Measurements from ENCODE around the gene RAI14. TPM values are rescaled to one million over a fixed set of nuclear protein-coding genes. Genes with fewer than 3 reads are reported as not detected.

Gene RAI14
- total and polyA plus RNA-seq, 7 experiments from 2014 or later, result 0.32 to 0.98 (median 0.89) TPM; not detected in 4

DNA sequence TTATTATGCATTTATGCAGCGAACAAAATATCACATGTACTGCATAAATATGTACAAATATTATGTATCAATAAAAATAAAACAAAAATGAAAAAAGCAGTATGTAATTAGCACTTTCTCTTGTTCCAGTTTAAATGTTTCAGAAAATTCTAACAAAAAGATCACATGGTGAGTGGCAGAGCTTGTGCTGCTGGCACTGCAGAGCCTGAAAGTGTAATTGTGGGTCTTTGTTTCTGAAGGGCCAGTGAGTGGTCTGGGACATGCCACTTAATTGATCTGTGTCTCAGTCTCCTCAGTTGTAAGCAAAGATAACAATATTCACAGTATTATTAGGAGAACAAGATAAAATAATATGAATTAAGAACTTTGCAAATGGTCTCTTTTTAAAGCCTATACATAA, 39.5 kb upstream of the RAI14 start:
- Mint-ChIP-seq H3K36me3 (peaks cover 0 to 4% (median 0%) of the 10 kb centered on the region in 5 donors), H3K27ac (no peak overlapping the region), H3K4me3 (no peak overlapping the region), H3K27me3 (peaks cover 0 to 27% (median 15%) of the 10 kb centered on the region in 5 donors), H3K4me1 (no peaks in the 10 kb centered on the region), H3K9me3 (peaks cover 0 to 3% (median 0%) of the 10 kb centered on the region in 11 donors)
- H3K4me3 ChIP-seq (ENCODE audit: low read length), result no peak overlapping the region
- intact Hi-C loops (cut with micrococcal nuclease), result no loop called here
- no peak for ATAC-seq
- no peaks in the 10 kb centered on the region for H3K27me3 ChIP-seq (ENCODE audit: control insufficient read depth in 2 of 2, insufficient read depth in 2 of 2, low read length in 2 of 2)
- no peaks in the 10 kb centered on the region for H3K36me3 ChIP-seq (ENCODE audit: control insufficient read depth in 2 of 3, insufficient read depth in 3 of 3, low read length in 3 of 3)
- H3K9me3 ChIP-seq (ENCODE audit: control insufficient read depth in 2 of 3, low read length in 3 of 3), result no peaks in the 10 kb centered on the region
- no peaks in the 10 kb centered on the region for H3K4me1 ChIP-seq (ENCODE audit: control insufficient read depth in 2 of 2, insufficient read depth in 2 of 2, low read length in 2 of 2)
- POLR2A ChIA-PET, result no interaction called here
- CTCF ChIA-PET, result interaction anchor here (0.7 kb wide), 1 partner anchor 8 kb away, joined by 4 read pairs; no protein-coding TSS in a partner anchor
- H3K27ac ChIP-seq (ENCODE audit: low read depth, low read length), result no peak overlapping the region
- no peak for DNase-seq

GRCh38 chr5:34618371-34619065, 37.6 kb upstream of the RAI14 start:
- Histone ChIP-seq H3K27me3 (ENCODE audit: control insufficient read depth in 2 of 2, insufficient read depth in 2 of 2, low read length in 2 of 2) (no peaks in the 10 kb centered on the region), H3K4me3 (ENCODE audit: low read length) (no peak overlapping the region), H3K36me3 (ENCODE audit: control insufficient read depth in 2 of 3, insufficient read depth in 3 of 3, low read length in 3 of 3) (no peaks in the 10 kb centered on the region), H3K27ac (ENCODE audit: low read depth, low read length) (no peak overlapping the region), H3K4me1 (ENCODE audit: control insufficient read depth in 2 of 2, insufficient read depth in 2 of 2, low read length in 2 of 2) (no peaks in the 10 kb centered on the region), H3K9me3 (ENCODE audit: control insufficient read depth in 2 of 3, low read length in 3 of 3) (no peaks in the 10 kb centered on the region)
- Mint-ChIP-seq H3K4me1 (no peaks in the 10 kb centered on the region), H3K9me3 (peaks cover 0 to 4% (median 0%) of the 10 kb centered on the region in 11 donors), H3K36me3 (peaks cover 0 to 4% (median 0%) of the 10 kb centered on the region in 5 donors), H3K4me3 (no peak overlapping the region), H3K27ac (no peak overlapping the region), H3K27me3 (peaks cover 0 to 28% (median 18%) of the 10 kb centered on the region in 5 donors)
- DNase-seq (no peak), ATAC-seq (no peak)
- CTCF ChIA-PET, result no interaction called here
- intact Hi-C loops (cut with micrococcal nuclease), result no loop called here
- POLR2A ChIA-PET, result no interaction called here

- intact Hi-C loops (cut with micrococcal nuclease), result no loop called here
- H3K4me1 Mint-ChIP-seq, result no peaks in the 10 kb centered on the region
- peaks cover 0 to 4% (median 0%) of the 10 kb centered on the region in 5 donors for H3K36me3 Mint-ChIP-seq
- no peak overlapping the region for H3K27ac Mint-ChIP-seq
- no peaks in the 10 kb centered on the region for H3K36me3 ChIP-seq (ENCODE audit: control insufficient read depth in 2 of 3, insufficient read depth in 3 of 3, low read length in 3 of 3)
- DNase-seq, result no peak
- ChIA-PET POLR2A (no interaction called here), CTCF (no interaction called here)
- no peak overlapping the region for H3K4me3 Mint-ChIP-seq
- H3K27me3 ChIP-seq (ENCODE audit: control insufficient read depth in 2 of 2, insufficient read depth in 2 of 2, low read length in 2 of 2), result no peaks in the 10 kb centered on the region
- no peak overlapping the region for H3K27ac ChIP-seq (ENCODE audit: low read depth, low read length)
- no peaks in the 10 kb centered on the region for H3K4me1 ChIP-seq (ENCODE audit: control insufficient read depth in 2 of 2, insufficient read depth in 2 of 2, low read length in 2 of 2)
- H3K9me3 Mint-ChIP-seq, result peaks cover 0 to 4% (median 0%) of the 10 kb centered on the region in 11 donors
- no peak for ATAC-seq
- H3K4me3 ChIP-seq (ENCODE audit: low read length), result no peak overlapping the region
- H3K9me3 ChIP-seq (ENCODE audit: control insufficient read depth in 2 of 3, low read length in 3 of 3), result no peaks in the 10 kb centered on the region
- H3K27me3 Mint-ChIP-seq, result peaks cover 0 to 28% (median 20%) of the 10 kb centered on the region in 5 donors
Measured at GRCh38 chr5:34620185-34620584, 35.9 kb upstream of the RAI14 start.

DNA sequence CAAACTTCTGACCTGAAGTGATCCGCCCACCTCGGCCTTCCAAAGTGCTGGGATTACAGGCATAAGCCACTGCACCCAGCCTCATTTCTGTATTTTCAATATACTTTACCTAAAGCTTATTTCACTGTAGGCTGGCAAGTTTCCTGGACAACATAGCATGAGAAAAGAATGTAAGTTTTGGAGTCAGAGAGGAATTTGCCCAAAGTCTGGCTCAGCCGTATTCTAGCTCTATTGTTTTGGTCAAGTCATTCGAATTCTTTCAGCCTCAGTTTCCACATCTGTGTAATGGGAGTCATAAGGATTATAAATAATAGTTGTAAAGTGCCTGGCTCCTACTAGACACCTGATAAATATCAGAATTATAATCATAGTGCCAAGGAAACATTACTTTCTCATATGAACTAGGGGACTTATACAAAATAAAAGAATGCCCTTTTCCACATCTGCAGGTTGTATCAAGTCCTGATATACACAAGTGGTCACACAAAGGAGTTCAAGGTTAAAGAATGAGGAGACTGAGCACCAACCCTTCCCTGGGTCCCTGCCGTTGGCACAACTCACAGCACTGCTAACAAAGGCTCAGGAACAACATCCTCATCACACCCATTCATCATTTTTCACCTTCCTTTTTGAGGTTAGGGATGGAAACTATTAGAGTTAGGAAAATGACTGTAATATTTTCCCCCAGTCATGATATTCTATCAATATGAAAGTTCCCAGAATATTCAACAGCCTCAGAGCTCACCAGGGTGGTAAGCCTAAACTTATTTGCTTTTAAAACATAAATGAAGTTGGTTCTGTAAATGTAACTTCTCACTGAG, 34.6 kb upstream of the RAI14 start:
- ChIA-PET POLR2A (no interaction called here), CTCF (no interaction called here)
- Histone ChIP-seq H3K4me1 (ENCODE audit: control insufficient read depth in 2 of 2, insufficient read depth in 2 of 2, low read length in 2 of 2) (no peaks in the 10 kb centered on the region), H3K27me3 (ENCODE audit: control insufficient read depth in 2 of 2, insufficient read depth in 2 of 2, low read length in 2 of 2) (no peaks in the 10 kb centered on the region), H3K36me3 (ENCODE audit: control insufficient read depth in 2 of 3, insufficient read depth in 3 of 3, low read length in 3 of 3) (no peaks in the 10 kb centered on the region), H3K27ac (ENCODE audit: low read depth, low read length) (no peak overlapping the region), H3K4me3 (ENCODE audit: low read length) (no peak overlapping the region), H3K9me3 (ENCODE audit: control insufficient read depth in 2 of 3, low read length in 3 of 3) (no peaks in the 10 kb centered on the region)
- no peak overlapping the region for H3K4me3 Mint-ChIP-seq
- DNase-seq, result no peak
- intact Hi-C loops (cut with micrococcal nuclease), result no loop called here
- H3K9me3 Mint-ChIP-seq, result peaks cover 0 to 4% (median 0%) of the 10 kb centered on the region in 11 donors
- H3K27me3 Mint-ChIP-seq, result peaks cover 0 to 23% (median 16%) of the 10 kb centered on the region in 5 donors
- ATAC-seq, result no peak
- H3K36me3 Mint-ChIP-seq, result peaks cover 0 to 4% (median 0%) of the 10 kb centered on the region in 5 donors
- H3K4me1 Mint-ChIP-seq, result no peaks in the 10 kb centered on the region
- no peak overlapping the region for H3K27ac Mint-ChIP-seq

GRCh38 chr5:34622098-34622400, 34.1 kb upstream of the RAI14 start:
- POLR2A ChIA-PET, result no interaction called here
- Mint-ChIP-seq H3K4me3 (no peak overlapping the region), H3K27ac (no peak overlapping the region), H3K27me3 (peaks cover 0 to 23% (median 15%) of the 10 kb centered on the region in 5 donors), H3K4me1 (no peaks in the 10 kb centered on the region), H3K9me3 (peaks cover 0 to 4% (median 0%) of the 10 kb centered on the region in 11 donors), H3K36me3 (peaks cover 0 to 4% (median 0%) of the 10 kb centered on the region in 5 donors)
- CTCF ChIA-PET, result interaction anchor here (0.8 kb wide), 1 partner anchor 277 kb away, joined by 3 read pairs; no protein-coding TSS in a partner anchor
- H3K36me3 ChIP-seq (ENCODE audit: control insufficient read depth in 2 of 3, insufficient read depth in 3 of 3, low read length in 3 of 3), result no peaks in the 10 kb centered on the region
- no peak overlapping the region for H3K27ac ChIP-seq (ENCODE audit: low read depth, low read length)
- DNase-seq (no peak), ATAC-seq (no peak)
- no peaks in the 10 kb centered on the region for H3K27me3 ChIP-seq (ENCODE audit: control insufficient read depth in 2 of 2, insufficient read depth in 2 of 2, low read length in 2 of 2)
- intact Hi-C loops (cut with micrococcal nuclease), result no loop called here
- no peaks in the 10 kb centered on the region for H3K9me3 ChIP-seq (ENCODE audit: control insufficient read depth in 2 of 3, low read length in 3 of 3)
- H3K4me3 ChIP-seq (ENCODE audit: low read length), result no peak overlapping the region
- H3K4me1 ChIP-seq (ENCODE audit: control insufficient read depth in 2 of 2, insufficient read depth in 2 of 2, low read length in 2 of 2), result no peaks in the 10 kb centered on the region

DNA sequence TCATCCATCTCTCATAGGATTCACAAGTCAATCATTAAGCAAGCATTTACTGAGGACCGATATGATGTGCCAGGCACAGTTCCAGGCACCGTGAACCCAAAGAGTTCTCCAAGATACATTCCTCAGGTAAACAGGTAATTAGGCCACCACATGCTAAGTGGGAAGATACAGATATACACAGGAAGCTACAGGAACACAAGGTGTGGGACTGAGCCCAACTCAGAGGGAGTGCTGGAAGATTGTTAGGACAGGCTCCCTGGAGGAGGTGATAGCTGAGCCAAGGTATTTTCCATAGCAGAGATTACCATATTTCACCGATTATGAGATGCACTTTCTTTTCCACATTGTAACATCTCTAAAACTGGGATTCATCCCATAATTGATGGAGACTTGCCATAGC, 31.4 kb upstream of the RAI14 start:
- intact Hi-C loops (cut with micrococcal nuclease), result no loop called here
- ATAC-seq, result no peak
- Histone ChIP-seq H3K27me3 (ENCODE audit: control insufficient read depth in 2 of 2, insufficient read depth in 2 of 2, low read length in 2 of 2) (no peaks in the 10 kb centered on the region), H3K27ac (ENCODE audit: low read depth, low read length) (no peak overlapping the region), H3K9me3 (ENCODE audit: control insufficient read depth in 2 of 3, low read length in 3 of 3) (no peaks in the 10 kb centered on the region), H3K36me3 (ENCODE audit: control insufficient read depth in 2 of 3, insufficient read depth in 3 of 3, low read length in 3 of 3) (no peaks in the 10 kb centered on the region), H3K4me3 (ENCODE audit: low read length) (no peak overlapping the region), H3K4me1 (ENCODE audit: control insufficient read depth in 2 of 2, insufficient read depth in 2 of 2, low read length in 2 of 2) (no peaks in the 10 kb centered on the region)
- Mint-ChIP-seq H3K9me3 (peaks cover 0 to 1% (median 0%) of the 10 kb centered on the region in 11 donors), H3K4me3 (no peak overlapping the region), H3K27ac (no peak overlapping the region), H3K4me1 (no peaks in the 10 kb centered on the region), H3K36me3 (peaks cover 0 to 2% (median 0%) of the 10 kb centered on the region in 5 donors), H3K27me3 (peaks cover 0 to 20% (median 6%) of the 10 kb centered on the region in 5 donors)
- DNase-seq, result no peak
- ChIA-PET POLR2A (no interaction called here), CTCF (interaction anchor here (0.6 kb wide), 2 partner anchors 8 to 1026 kb away, joined by 3 to 4 read pairs; no protein-coding TSS in a partner anchor)
